Liver (tissue), 9 donors: ENCODE results near the gene LIPG. TPM values are rescaled to one million over a fixed set of nuclear protein-coding genes. Genes with fewer than 3 reads are reported as not detected.

Experiments used
- DNase-seq: peaks from one replicate; pipeline ENCODE4 v3.0.0-alpha.2; 2017; ENCODE audit warnings: low spot score
- H3K27ac ChIP-seq, 2 donors: one replicate each; pipeline ENCODE4 v1.7.0; 2013; ENCODE audit warnings: inconsistent platforms in 2 of 2, low read length in 2 of 2, control low read depth in 1 of 2, low read depth in 1 of 2, mild to moderate bottlenecking in 1 of 2
- H3K27me3 ChIP-seq, 4 donors: one replicate each; pipeline versions ENCODE4 v1.6.1 to v1.7.0; 2013; ENCODE audit warnings: low read length in 3 of 4, inconsistent platforms in 1 of 4, mild to moderate bottlenecking in 1 of 4, moderate library complexity in 1 of 4; ENCODE audit not compliant: control insufficient read depth in 4 of 4, insufficient read depth in 4 of 4
- H3K36me3 ChIP-seq, 4 donors: one replicate each; pipeline versions ENCODE4 v1.6.1 to v1.7.0; 2013; ENCODE audit warnings: low read length in 3 of 4, mild to moderate bottlenecking in 3 of 4, low read depth in 1 of 4, moderate library complexity in 1 of 4; ENCODE audit not compliant: control insufficient read depth in 4 of 4, insufficient read depth in 3 of 4
- H3K4me1 ChIP-seq, 4 donors: one replicate each; pipeline versions ENCODE4 v1.6.1 to v1.7.0; 2013; ENCODE audit warnings: low read length in 3 of 4, mild to moderate bottlenecking in 3 of 4, moderate library complexity in 1 of 4; ENCODE audit not compliant: control insufficient read depth in 4 of 4, insufficient read depth in 4 of 4
- H3K4me3 ChIP-seq, 3 donors: one replicate each; pipeline versions ENCODE4 v1.6.1 to v1.7.0; 2013; ENCODE audit warnings: low read length in 3 of 3, control low read depth in 1 of 3, low read depth in 1 of 3, mild to moderate bottlenecking in 1 of 3
- H3K9ac ChIP-seq, 2 donors: one replicate each; pipeline ENCODE4 v1.7.0; 2013; ENCODE audit warnings: low read length in 2 of 2, mild to moderate bottlenecking in 2 of 2, moderate library complexity in 2 of 2, control low read depth in 1 of 2, low read depth in 1 of 2
- H3K9me3 ChIP-seq, 4 donors: one replicate each; pipeline versions ENCODE4 v1.6.1 to v1.7.0; 2013; ENCODE audit warnings: low read length in 3 of 4; ENCODE audit not compliant: control insufficient read depth in 4 of 4
- CTCF ChIP-seq: fragments of 150-350 bp; IDR thresholded peaks from 2 replicates; pipeline ENCODE4 v1.5.1; 2017; ENCODE audit warnings: improper control_type of control experiment, low read depth, low read length; ENCODE audit not compliant: missing input control
- EGR1 ChIP-seq, 2 donors: IDR thresholded peaks; 2 replicates each; pipeline ENCODE4 v1.6.1; 2016 to 2018; ENCODE audit warnings: antibody characterized with exemption in 2 of 2, low read depth in 2 of 2
- FOXA1 ChIP-seq: IDR thresholded peaks from 2 replicates; pipeline ENCODE4 v1.6.1; 2016; ENCODE audit warnings: antibody characterized with exemption
- FOXA2 ChIP-seq: IDR thresholded peaks from 2 replicates; pipeline ENCODE4 v1.6.1; 2016; ENCODE audit warnings: antibody characterized with exemption
- GABPA ChIP-seq, 2 donors: IDR thresholded peaks in 1 of 2; conservative IDR thresholded peaks in 1 of 2; 2 replicates each; pipeline ENCODE4 v1.6.1; 2016; ENCODE audit warnings: antibody characterized with exemption in 2 of 2, mild to moderate bottlenecking in 1 of 2, moderate library complexity in 1 of 2
- HNF4A ChIP-seq, 2 donors: conservative IDR thresholded peaks; 2 replicates each; pipeline ENCODE4 v1.6.1; 2016; ENCODE audit warnings: antibody characterized with exemption in 2 of 2, mild to moderate bottlenecking in 2 of 2
- HNF4G ChIP-seq: IDR thresholded peaks from 2 replicates; pipeline ENCODE4 v1.6.1; 2016; ENCODE audit warnings: antibody characterized with exemption
- JUND ChIP-seq, 2 donors: IDR thresholded peaks; 2 replicates each; pipeline ENCODE4 v1.6.1; 2016; ENCODE audit warnings: antibody characterized with exemption in 2 of 2
- RAD21 ChIP-seq, 2 donors: IDR thresholded peaks; 2 replicates each; pipeline ENCODE4 v1.6.1; 2016; ENCODE audit warnings: antibody characterized with exemption in 2 of 2, mild to moderate bottlenecking in 2 of 2
- RXRA ChIP-seq, 2 donors: IDR thresholded peaks; 2 replicates each; pipeline ENCODE4 v1.6.1; 2017 to 2018; ENCODE audit warnings: antibody characterized with exemption in 2 of 2, mild to moderate bottlenecking in 1 of 2
- SP1 ChIP-seq: IDR thresholded peaks from 2 replicates; pipeline ENCODE4 v1.6.1; 2018; ENCODE audit warnings: antibody characterized with exemption, mild to moderate bottlenecking
- TAF1 ChIP-seq: conservative IDR thresholded peaks from 2 replicates; pipeline ENCODE4 v1.6.1; 2016; ENCODE audit warnings: antibody characterized with exemption, mild to moderate bottlenecking
- YY1 ChIP-seq: IDR thresholded peaks from 2 replicates; pipeline ENCODE4 v1.6.1; 2016; ENCODE audit warnings: antibody characterized with exemption, mild to moderate bottlenecking
- WGBS: extraction: QIAGEN DNeasy Blood & Tissue Kit; methylation state at CpG from one replicate; pipeline ENCODE4 v1.1.7; 2013; 5-methylcytosine and 5-hydroxymethylcytosine counted together
- polyA plus RNA-seq, 2 donors: library from polyadenylated mRNA; stranded (reverse) in 1 of 2; unstranded in 1 of 2; fragments of 200-250 nt in 1 of 2; fragments of >200 nt in 1 of 2; fragmentation: Nextera tagmentation in 1 of 2; extraction: Ambion mirVana in 1 of 2; gene quantifications; one replicate each; pipeline versions ENCODE4 v1.2.1 to v1.2.3, GENCODE V29; 2013 to 2015
- total RNA-seq, 2 donors: library from RNA; depleted of rRNA; stranded (reverse); fragments of >200 nt; gene quantifications; one replicate each; pipeline ENCODE4 v1.2.3, GENCODE V29; 2014
- TF ChIP-seq, protein P1 (sequence below): IDR thresholded peaks from 2 replicates; pipeline ENCODE4 v1.6.1; 2016; ENCODE audit warnings: antibody characterized with exemption, mild to moderate bottlenecking
- TF ChIP-seq, protein P2 (sequence below): IDR thresholded peaks from 2 replicates; pipeline ENCODE4 v1.6.1; 2016; ENCODE audit warnings: antibody characterized with exemption
- TF ChIP-seq, protein P3 (sequence below): IDR thresholded peaks from 2 replicates; pipeline ENCODE4 v1.6.1; 2016; ENCODE audit warnings: antibody characterized with exemption
- donor health status: healthy.
- donor health status: healthy.
- donor health status: healthy.
- donor health status: healthy.
- donor health status: healthy.

The LIPG gene
- total and polyA plus RNA-seq, 4 donors, result 2.8 to 150 (median 39.7) TPM

DNA sequence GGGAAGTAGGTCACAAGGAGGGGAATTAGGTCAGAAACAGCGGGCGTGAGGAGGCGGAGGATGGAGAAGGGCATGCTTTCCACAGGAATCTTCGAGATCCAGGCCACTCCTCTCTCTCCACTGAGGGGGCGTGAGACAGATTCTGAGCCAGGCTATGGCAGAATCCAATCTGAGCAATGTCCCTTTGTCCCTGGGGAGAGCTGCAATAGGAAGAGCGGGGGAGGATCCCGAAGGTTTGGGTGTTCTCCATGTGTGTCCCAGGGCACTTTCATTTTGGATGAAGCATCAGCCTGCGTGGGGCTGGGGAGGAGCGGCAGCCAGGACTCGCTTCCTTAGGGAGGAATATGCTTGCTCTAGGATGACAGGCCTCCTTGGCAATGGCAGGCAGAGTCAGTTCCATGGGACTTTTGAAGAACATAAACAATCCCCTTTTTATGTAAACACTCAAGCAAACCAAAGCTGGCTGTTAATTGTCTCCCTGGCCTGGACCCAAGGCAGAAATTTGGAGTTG lies 84.0 kb downstream of the LIPG start:
- H3K36me3 ChIP-seq, result no peaks in the 10 kb centered on the region
- H3K27me3 ChIP-seq, result no peaks in the 10 kb centered on the region
- peaks cover 0 to 22% (median 12%) of the 10 kb centered on the region in 4 donors for H3K4me1 ChIP-seq
- no peaks in the 10 kb centered on the region for H3K9me3 ChIP-seq
- 89% methylated on average over 10 of the region's 10 CpGs for WGBS
- TF ChIP-seq GABPA (IDR thresholded peaks at IDR 0.05 in 1 of 2, conservative IDR thresholded peaks at IDR 0.05 in 1 of 2) (no peak), YY1 (no peak), RXRA (IDR thresholded peaks at IDR 0.05) (no peak), SP1 (peak; percentile 26), HNF4G (no peak), TAF1 (no peak), RAD21 (IDR thresholded peaks at IDR 0.05) (peak in 1 of 2 donors; percentile 25)
- TF ChIP-seq, protein P1, sequence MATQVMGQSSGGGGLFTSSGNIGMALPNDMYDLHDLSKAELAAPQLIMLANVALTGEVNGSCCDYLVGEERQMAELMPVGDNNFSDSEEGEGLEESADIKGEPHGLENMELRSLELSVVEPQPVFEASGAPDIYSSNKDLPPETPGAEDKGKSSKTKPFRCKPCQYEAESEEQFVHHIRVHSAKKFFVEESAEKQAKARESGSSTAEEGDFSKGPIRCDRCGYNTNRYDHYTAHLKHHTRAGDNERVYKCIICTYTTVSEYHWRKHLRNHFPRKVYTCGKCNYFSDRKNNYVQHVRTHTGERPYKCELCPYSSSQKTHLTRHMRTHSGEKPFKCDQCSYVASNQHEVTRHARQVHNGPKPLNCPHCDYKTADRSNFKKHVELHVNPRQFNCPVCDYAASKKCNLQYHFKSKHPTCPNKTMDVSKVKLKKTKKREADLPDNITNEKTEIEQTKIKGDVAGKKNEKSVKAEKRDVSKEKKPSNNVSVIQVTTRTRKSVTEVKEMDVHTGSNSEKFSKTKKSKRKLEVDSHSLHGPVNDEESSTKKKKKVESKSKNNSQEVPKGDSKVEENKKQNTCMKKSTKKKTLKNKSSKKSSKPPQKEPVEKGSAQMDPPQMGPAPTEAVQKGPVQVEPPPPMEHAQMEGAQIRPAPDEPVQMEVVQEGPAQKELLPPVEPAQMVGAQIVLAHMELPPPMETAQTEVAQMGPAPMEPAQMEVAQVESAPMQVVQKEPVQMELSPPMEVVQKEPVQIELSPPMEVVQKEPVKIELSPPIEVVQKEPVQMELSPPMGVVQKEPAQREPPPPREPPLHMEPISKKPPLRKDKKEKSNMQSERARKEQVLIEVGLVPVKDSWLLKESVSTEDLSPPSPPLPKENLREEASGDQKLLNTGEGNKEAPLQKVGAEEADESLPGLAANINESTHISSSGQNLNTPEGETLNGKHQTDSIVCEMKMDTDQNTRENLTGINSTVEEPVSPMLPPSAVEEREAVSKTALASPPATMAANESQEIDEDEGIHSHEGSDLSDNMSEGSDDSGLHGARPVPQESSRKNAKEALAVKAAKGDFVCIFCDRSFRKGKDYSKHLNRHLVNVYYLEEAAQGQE, result no peak
- H3K27ac ChIP-seq, result no peak overlapping the region
- DNase-seq, result no peak
- H3K9ac ChIP-seq, result no peak overlapping the region
- H3K4me3 ChIP-seq, result no peak overlapping the region

GRCh38 chr18:49646873-49647272 lies 85.0 kb downstream of the LIPG start:
- DNase-seq, result no peak
- H3K4me3 ChIP-seq, result no peak overlapping the region
- 52% methylated on average over 3 of the region's 3 CpGs for WGBS
- H3K36me3 ChIP-seq, result no peaks in the 10 kb centered on the region
- H3K4me1 ChIP-seq, result peaks cover 0 to 30% (median 13%) of the 10 kb centered on the region in 4 donors
- no peaks in the 10 kb centered on the region for H3K9me3 ChIP-seq
- no peak overlapping the region for H3K9ac ChIP-seq
- no peaks in the 10 kb centered on the region for H3K27me3 ChIP-seq
- no peak overlapping the region for H3K27ac ChIP-seq
- TF ChIP-seq GABPA (IDR thresholded peaks at IDR 0.05 in 1 of 2, conservative IDR thresholded peaks at IDR 0.05 in 1 of 2) (no peak), HNF4A (conservative IDR thresholded peaks at IDR 0.05) (peak; percentile 26 to 56), RAD21 (IDR thresholded peaks at IDR 0.05) (no peak), JUND (IDR thresholded peaks at IDR 0.05) (no peak), TAF1 (no peak), CTCF (no peak), EGR1 (IDR thresholded peaks at IDR 0.05; ENCODE audit: low read depth in 2 of 2) (no peak), FOXA2 (no peak), YY1 (peak; percentile 21), HNF4G (no peak), FOXA1 (no peak)
- TF ChIP-seq, protein P2, sequence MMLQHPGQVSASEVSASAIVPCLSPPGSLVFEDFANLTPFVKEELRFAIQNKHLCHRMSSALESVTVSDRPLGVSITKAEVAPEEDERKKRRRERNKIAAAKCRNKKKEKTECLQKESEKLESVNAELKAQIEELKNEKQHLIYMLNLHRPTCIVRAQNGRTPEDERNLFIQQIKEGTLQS, result no peak
- TF ChIP-seq, protein P3, sequence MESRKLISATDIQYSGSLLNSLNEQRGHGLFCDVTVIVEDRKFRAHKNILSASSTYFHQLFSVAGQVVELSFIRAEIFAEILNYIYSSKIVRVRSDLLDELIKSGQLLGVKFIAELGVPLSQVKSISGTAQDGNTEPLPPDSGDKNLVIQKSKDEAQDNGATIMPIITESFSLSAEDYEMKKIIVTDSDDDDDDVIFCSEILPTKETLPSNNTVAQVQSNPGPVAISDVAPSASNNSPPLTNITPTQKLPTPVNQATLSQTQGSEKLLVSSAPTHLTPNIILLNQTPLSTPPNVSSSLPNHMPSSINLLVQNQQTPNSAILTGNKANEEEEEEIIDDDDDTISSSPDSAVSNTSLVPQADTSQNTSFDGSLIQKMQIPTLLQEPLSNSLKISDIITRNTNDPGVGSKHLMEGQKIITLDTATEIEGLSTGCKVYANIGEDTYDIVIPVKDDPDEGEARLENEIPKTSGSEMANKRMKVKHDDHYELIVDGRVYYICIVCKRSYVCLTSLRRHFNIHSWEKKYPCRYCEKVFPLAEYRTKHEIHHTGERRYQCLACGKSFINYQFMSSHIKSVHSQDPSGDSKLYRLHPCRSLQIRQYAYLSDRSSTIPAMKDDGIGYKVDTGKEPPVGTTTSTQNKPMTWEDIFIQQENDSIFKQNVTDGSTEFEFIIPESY, result no peak
- TF ChIP-seq, protein P1, result no peak
